ENCODE results near the gene KCNH5.
"Not testable (repeated sequence)": the region's sequence is repeated elsewhere in the genome, so short reads cannot be mapped to it uniquely, and the experiment has no call there.

Gene KCNH5

GRCh38 chr14:62882967-62883366, 162.3 kb downstream of the KCNH5 start:
- no peak for DNase-seq (ENCODE audit: low spot score)

GRCh38 chr14:62866376-62866775, 178.9 kb downstream of the KCNH5 start:
- no peak for DNase-seq (ENCODE audit: low spot score)

GRCh38 chr14:62864588-62864987, 180.7 kb downstream of the KCNH5 start:
- no peak for DNase-seq (ENCODE audit: low spot score)

- not testable (repeated sequence) for DNase-seq (ENCODE audit: low spot score)
These were observed 187.2 kb downstream of the KCNH5 start for GRCh38 chr14:62858011-62858410.

- DNase-seq (ENCODE audit: low spot score) = no peak
These were observed 190.3 kb downstream of the KCNH5 start for GRCh38 chr14:62854951-62855350.

GRCh38 chr14:62847168-62847567, 198.1 kb downstream of the KCNH5 start:
- no peak for DNase-seq (ENCODE audit: low spot score)

GRCh38 chr14:62844546-62844945, 200.7 kb downstream of the KCNH5 start:
- DNase-seq (ENCODE audit: low spot score) = no peak

GRCh38 chr14:62824086-62824485, 221.2 kb downstream of the KCNH5 start:
- DNase-seq (ENCODE audit: low spot score) = no peak

GRCh38 chr14:62819931-62820330, 225.3 kb downstream of the KCNH5 start:
- DNase-seq (ENCODE audit: low spot score) = no peak

GRCh38 chr14:62807636-62808035, 237.6 kb downstream of the KCNH5 start:
- no peak for DNase-seq (ENCODE audit: low spot score)

- DNase-seq (ENCODE audit: low spot score) = no peak
These were observed 244.7 kb downstream of the KCNH5 start for GRCh38 chr14:62800577-62800976.

GRCh38 chr14:62796431-62796830, 248.8 kb downstream of the KCNH5 start:
- DNase-seq (ENCODE audit: low spot score) = no peak

GRCh38 chr14:62792578-62792977, 252.7 kb downstream of the KCNH5 start:
- DNase-seq (ENCODE audit: low spot score) = no peak

GRCh38 chr14:62781328-62781727, 263.9 kb downstream of the KCNH5 start:
- DNase-seq (ENCODE audit: low spot score) = not testable (repeated sequence)

GRCh38 chr14:62778852-62779251, 266.4 kb downstream of the KCNH5 start:
- no peak for DNase-seq (ENCODE audit: low spot score)

- no peak for DNase-seq (ENCODE audit: low spot score)
These were observed 266.9 kb downstream of the KCNH5 start for GRCh38 chr14:62778310-62778709.

- no peak for DNase-seq (ENCODE audit: low spot score)
These were observed 267.7 kb downstream of the KCNH5 start for GRCh38 chr14:62777510-62777909.

GRCh38 chr14:62776300-62776699, 269.0 kb downstream of the KCNH5 start:
- DNase-seq (ENCODE audit: low spot score) = no peak

- no peak for DNase-seq (ENCODE audit: low spot score)
These were observed 276.5 kb downstream of the KCNH5 start for GRCh38 chr14:62768753-62769152.

GRCh38 chr14:62763951-62764350, 281.3 kb downstream of the KCNH5 start:
- DNase-seq (ENCODE audit: low spot score) = no peak

- DNase-seq (ENCODE audit: low spot score) = no peak
These were observed 285.5 kb downstream of the KCNH5 start for GRCh38 chr14:62759796-62760195.

- not testable (repeated sequence) for DNase-seq (ENCODE audit: low spot score)
These were observed 298.4 kb downstream of the KCNH5 start for GRCh38 chr14:62746881-62747280.

- DNase-seq (ENCODE audit: low spot score) = no peak
These were observed 299.8 kb downstream of the KCNH5 start for GRCh38 chr14:62745496-62745895.

GRCh38 chr14:62743560-62743959, 301.7 kb downstream of the KCNH5 start:
- no peak for DNase-seq (ENCODE audit: low spot score)

- no peak for DNase-seq (ENCODE audit: low spot score)
These were observed 302.1 kb downstream of the KCNH5 start for GRCh38 chr14:62743118-62743517.

All from HuH-7 (cell line).